Measurements from ENCODE around the gene INMT. TPM values are rescaled to one million over a fixed set of nuclear protein-coding genes. Genes with fewer than 3 reads are reported as not detected.

INMT gene
- total and polyA plus RNA-seq, 2 donors from 2014 or later: 34.5 to 44.8 TPM

- H3K9ac ChIP-seq (ENCODE audit: low read length in 3 of 3): peak overlapping the region in 1 of 3 donors; percentile 30
- peak overlapping the region in 1 of 2 donors; percentile 18 for H3K27ac ChIP-seq (ENCODE audit: low read depth in 2 of 2, low read length in 2 of 2)
- peaks cover 10 to 30% (median 25%) of the 10 kb centered on the region in 3 donors for H3K4me1 ChIP-seq (ENCODE audit: control insufficient read depth in 2 of 3, insufficient read depth in 2 of 3, low read depth in 1 of 3, low read length in 3 of 3)
- no peak for FAIRE-seq
- no peaks in the 10 kb centered on the region for H3K27me3 ChIP-seq (ENCODE audit: control insufficient read depth, insufficient read depth, low read length)
- DNase-seq: peak in 4 of 5 donors; percentile 66 to 86 (median 78)
- H3K9me3 ChIP-seq (ENCODE audit: control insufficient read depth in 2 of 3, insufficient read depth in 1 of 3, low read length in 3 of 3): no peaks in the 10 kb centered on the region
- intact Hi-C loops (cut with DNase I): no loop called here
- TF ChIP-seq, protein P1, sequence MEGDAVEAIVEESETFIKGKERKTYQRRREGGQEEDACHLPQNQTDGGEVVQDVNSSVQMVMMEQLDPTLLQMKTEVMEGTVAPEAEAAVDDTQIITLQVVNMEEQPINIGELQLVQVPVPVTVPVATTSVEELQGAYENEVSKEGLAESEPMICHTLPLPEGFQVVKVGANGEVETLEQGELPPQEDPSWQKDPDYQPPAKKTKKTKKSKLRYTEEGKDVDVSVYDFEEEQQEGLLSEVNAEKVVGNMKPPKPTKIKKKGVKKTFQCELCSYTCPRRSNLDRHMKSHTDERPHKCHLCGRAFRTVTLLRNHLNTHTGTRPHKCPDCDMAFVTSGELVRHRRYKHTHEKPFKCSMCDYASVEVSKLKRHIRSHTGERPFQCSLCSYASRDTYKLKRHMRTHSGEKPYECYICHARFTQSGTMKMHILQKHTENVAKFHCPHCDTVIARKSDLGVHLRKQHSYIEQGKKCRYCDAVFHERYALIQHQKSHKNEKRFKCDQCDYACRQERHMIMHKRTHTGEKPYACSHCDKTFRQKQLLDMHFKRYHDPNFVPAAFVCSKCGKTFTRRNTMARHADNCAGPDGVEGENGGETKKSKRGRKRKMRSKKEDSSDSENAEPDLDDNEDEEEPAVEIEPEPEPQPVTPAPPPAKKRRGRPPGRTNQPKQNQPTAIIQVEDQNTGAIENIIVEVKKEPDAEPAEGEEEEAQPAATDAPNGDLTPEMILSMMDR (IDR thresholded peaks at IDR 0.05; ENCODE audit: borderline replicate concordance, extremely low read depth, insufficient read depth): peak; percentile 69
- H3K36me3 ChIP-seq (ENCODE audit: control insufficient read depth in 2 of 3, insufficient read depth in 3 of 3, low read length in 3 of 3): no peaks in the 10 kb centered on the region
- H3K4me3 ChIP-seq (ENCODE audit: low read length in 3 of 3): no peak overlapping the region
Measured at GRCh38 chr7:30800785-30801252, 48.9 kb downstream of the INMT start.

DNA sequence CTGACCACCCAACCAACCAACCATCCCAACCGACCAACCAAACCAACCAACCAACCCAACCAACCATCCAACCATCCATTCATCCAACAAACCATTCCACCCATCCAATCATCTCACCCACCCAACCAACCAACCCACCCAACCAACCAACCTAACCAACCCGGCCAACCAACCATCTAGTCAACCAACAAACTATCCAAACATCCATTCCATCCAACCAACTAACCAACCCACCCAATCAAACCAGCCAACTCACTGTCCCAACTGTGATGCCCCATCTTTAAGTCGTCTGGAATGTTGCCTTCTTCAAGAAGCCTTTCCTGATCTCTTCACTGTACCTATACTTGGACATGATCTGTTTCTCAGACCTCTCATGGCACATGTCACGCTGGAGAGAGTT is 50.9 kb downstream of the INMT start:
- intact Hi-C loops (cut with DNase I): no loop called here
- no peak overlapping the region for H3K9ac ChIP-seq (ENCODE audit: low read length in 3 of 3)
- no peaks in the 10 kb centered on the region for H3K36me3 ChIP-seq (ENCODE audit: control insufficient read depth in 2 of 3, insufficient read depth in 3 of 3, low read length in 3 of 3)
- H3K9me3 ChIP-seq (ENCODE audit: control insufficient read depth in 2 of 3, insufficient read depth in 1 of 3, low read length in 3 of 3): no peaks in the 10 kb centered on the region
- H3K27ac ChIP-seq (ENCODE audit: low read depth in 2 of 2, low read length in 2 of 2): no peak overlapping the region
- TF ChIP-seq, protein P1 (IDR thresholded peaks at IDR 0.05; ENCODE audit: borderline replicate concordance, extremely low read depth, insufficient read depth): no peak
- peaks cover 4 to 14% (median 11%) of the 10 kb centered on the region in 3 donors for H3K4me1 ChIP-seq (ENCODE audit: control insufficient read depth in 2 of 3, insufficient read depth in 2 of 3, low read depth in 1 of 3, low read length in 3 of 3)
- no peak for DNase-seq
- H3K27me3 ChIP-seq (ENCODE audit: control insufficient read depth, insufficient read depth, low read length): no peaks in the 10 kb centered on the region
- H3K4me3 ChIP-seq (ENCODE audit: low read length in 3 of 3): no peak overlapping the region
- FAIRE-seq: no peak

- Histone ChIP-seq H3K9me3 (ENCODE audit: control insufficient read depth in 2 of 3, insufficient read depth in 1 of 3, low read length in 3 of 3) (no peaks in the 10 kb centered on the region), H3K4me1 (ENCODE audit: control insufficient read depth in 2 of 3, insufficient read depth in 2 of 3, low read depth in 1 of 3, low read length in 3 of 3) (peaks cover 0 to 7% (median 3%) of the 10 kb centered on the region in 3 donors), H3K9ac (ENCODE audit: low read length in 3 of 3) (no peak overlapping the region), H3K27me3 (ENCODE audit: control insufficient read depth, insufficient read depth, low read length) (no peaks in the 10 kb centered on the region), H3K27ac (ENCODE audit: low read depth in 2 of 2, low read length in 2 of 2) (peak overlapping the region in 1 of 2 donors; percentile 23), H3K4me3 (ENCODE audit: low read length in 3 of 3) (no peak overlapping the region), H3K36me3 (ENCODE audit: control insufficient read depth in 2 of 3, insufficient read depth in 3 of 3, low read length in 3 of 3) (no peaks in the 10 kb centered on the region)
- FAIRE-seq (no peak), DNase-seq (no peak)
- intact Hi-C loops (cut with DNase I): no loop called here
- TF ChIP-seq, protein P1 (IDR thresholded peaks at IDR 0.05; ENCODE audit: borderline replicate concordance, extremely low read depth, insufficient read depth): no peak
Measured at GRCh38 chr7:30804078-30804661, 52.2 kb downstream of the INMT start.
